Esophagus muscularis mucosa (tissue), 4 donors: Measurements from ENCODE around the gene PTPN12. TPM values are rescaled to one million over a fixed set of nuclear protein-coding genes. Genes with fewer than 3 reads are reported as not detected.

Experiments used
- DNase-seq: peaks from one replicate; pipeline ENCODE4 v3.0.0-alpha.2; 2017; ENCODE audit errors: extremely low spot score
- H3K27ac ChIP-seq, 4 donors: fragments of 200-600 bp; sonication (generic); replicated peaks in 1 of 4; 1 replicate in 3 of 4; 2 replicates in 1 of 4; pipeline ENCODE4 v1.5.1; 2016 to 2019; ENCODE audit warnings: mild to moderate bottlenecking in 1 of 4
- H3K27me3 ChIP-seq, 4 donors: fragments of 200-600 bp; sonication (generic); one replicate each; pipeline versions ENCODE4 v1.5.1 to v1.6.0; 2016 to 2019
- H3K36me3 ChIP-seq, 4 donors: fragments of 200-600 bp; sonication (generic); one replicate each; pipeline ENCODE4 v1.5.1; 2016 to 2019
- H3K4me1 ChIP-seq, 4 donors: fragments of 200-600 bp; sonication (generic); one replicate each; pipeline ENCODE4 v1.5.1; 2016 to 2019
- H3K4me3 ChIP-seq, 4 donors: fragments of 200-600 bp; sonication (generic); 1 replicate in 2 of 4; 2 replicates in 2 of 4; pipeline ENCODE4 v1.5.1; 2016 to 2019; ENCODE audit warnings: mild to moderate bottlenecking in 4 of 4, moderate library complexity in 1 of 4
- H3K9me3 ChIP-seq, 4 donors: fragments of 200-600 bp; sonication (generic); 1 replicate in 3 of 4; 2 replicates in 1 of 4; pipeline ENCODE4 v1.5.1; 2016 to 2019
- EP300 ChIP-seq: sonication (generic); formaldehyde crosslinking; IDR thresholded peaks from one replicate; pipeline ENCODE4 v1.6.1; 2017; ENCODE audit warnings: antibody characterized with exemption
- POLR2A ChIP-seq: fragments of 450-650 bp; IDR thresholded peaks from one replicate; pipeline ENCODE4 v1.6.1; 2017; ENCODE audit warnings: antibody characterized with exemption, moderate library complexity, mild to moderate bottlenecking, low read depth
- POLR2AphosphoS5 ChIP-seq, 2 donors: sonication (generic); formaldehyde crosslinking; IDR thresholded peaks; one replicate each; pipeline ENCODE4 v1.6.1; 2017; ENCODE audit warnings: antibody characterized with exemption in 2 of 2
- WGBS: methylation state at CpG from one replicate; pipeline ENCODE4 v1.1.5; 2018; 5-methylcytosine and 5-hydroxymethylcytosine counted together
- intact Hi-C: fragments of 100-400 bp; cut with DNase I; formaldehyde crosslinking; loops from one replicate; pipeline ENCODE4 v1.15.1; 2023
- total RNA-seq, 4 donors: library from RNA; depleted of rRNA; stranded (reverse); fragments of >200 nt; gene quantifications; one replicate each; pipeline versions ENCODE4 v1.1.0 to v1.2.1, GENCODE V29; 2016
- TF ChIP-seq, protein P1 (sequence below), 3 experiments: fragments of 200-600 bp in 2 of 3; fragments of 450-650 bp in 1 of 3; sonication (generic) in 2 of 3; IDR thresholded peaks; one replicate each; pipeline ENCODE4 v1.5.1; 2017 to 2019; ENCODE audit warnings: antibody characterized with exemption in 3 of 3, mild to moderate bottlenecking in 2 of 3, moderate library complexity in 1 of 3

PTPN12 gene
- total RNA-seq = 100 to 1,000 TPM in 2 of 4 donors, 10 to 100 TPM in 2; 89.1 to 126 (median 98.4) TPM

DNA sequence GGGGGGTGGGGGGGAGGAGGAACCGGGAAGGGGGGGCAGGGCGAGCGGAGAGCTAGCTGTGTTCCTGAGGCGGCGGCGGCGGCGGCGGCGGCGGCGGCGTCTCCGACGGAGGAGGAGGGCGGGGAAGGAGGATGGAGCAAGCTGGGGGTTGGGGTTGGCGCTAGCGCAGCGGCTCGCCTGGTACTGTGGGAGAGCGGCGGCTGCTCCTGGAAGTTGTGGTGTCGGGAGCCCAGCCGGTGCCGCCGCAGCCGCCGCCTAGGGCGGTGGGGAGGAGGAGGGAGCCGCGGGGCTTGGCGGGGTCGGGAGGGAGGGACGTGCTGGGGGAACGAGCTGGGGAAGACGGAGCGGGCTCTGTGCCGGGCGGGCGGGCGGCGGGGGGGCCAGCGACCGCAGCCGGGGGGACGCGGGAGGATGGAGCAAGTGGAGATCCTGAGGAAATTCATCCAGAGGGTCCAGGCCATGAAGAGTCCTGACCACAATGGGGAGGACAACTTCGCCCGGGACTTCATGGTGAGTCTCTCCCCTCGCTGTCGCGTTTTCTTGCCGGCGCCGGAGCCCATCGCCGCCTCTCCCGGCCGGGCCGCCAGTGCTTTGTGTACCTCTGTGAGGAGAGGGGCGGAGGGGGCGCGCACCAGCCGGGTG, at the start of gene PTPN12:
Gene PTPN12, plus strand, starts transcription at position 160 of the 642 bp plus-strand sequence. Its CDS starts 252 bp downstream, at position 412.
- no peaks in the 10 kb centered on the region for H3K36me3 ChIP-seq
- H3K9me3 ChIP-seq = no peaks in the 10 kb centered on the region
- H3K4me3 ChIP-seq = peak within 1 kb of the TSS; percentile 89 to 100 (median 100)
- H3K4me1 ChIP-seq = peaks cover 31 to 42% (median 41%) of the 10 kb centered on the region in 4 donors
- H3K27ac ChIP-seq = peak within 1 kb of the TSS; percentile 95 to 100 (median 98)
- no peaks in the 10 kb centered on the region for H3K27me3 ChIP-seq
- TF ChIP-seq, protein P1, sequence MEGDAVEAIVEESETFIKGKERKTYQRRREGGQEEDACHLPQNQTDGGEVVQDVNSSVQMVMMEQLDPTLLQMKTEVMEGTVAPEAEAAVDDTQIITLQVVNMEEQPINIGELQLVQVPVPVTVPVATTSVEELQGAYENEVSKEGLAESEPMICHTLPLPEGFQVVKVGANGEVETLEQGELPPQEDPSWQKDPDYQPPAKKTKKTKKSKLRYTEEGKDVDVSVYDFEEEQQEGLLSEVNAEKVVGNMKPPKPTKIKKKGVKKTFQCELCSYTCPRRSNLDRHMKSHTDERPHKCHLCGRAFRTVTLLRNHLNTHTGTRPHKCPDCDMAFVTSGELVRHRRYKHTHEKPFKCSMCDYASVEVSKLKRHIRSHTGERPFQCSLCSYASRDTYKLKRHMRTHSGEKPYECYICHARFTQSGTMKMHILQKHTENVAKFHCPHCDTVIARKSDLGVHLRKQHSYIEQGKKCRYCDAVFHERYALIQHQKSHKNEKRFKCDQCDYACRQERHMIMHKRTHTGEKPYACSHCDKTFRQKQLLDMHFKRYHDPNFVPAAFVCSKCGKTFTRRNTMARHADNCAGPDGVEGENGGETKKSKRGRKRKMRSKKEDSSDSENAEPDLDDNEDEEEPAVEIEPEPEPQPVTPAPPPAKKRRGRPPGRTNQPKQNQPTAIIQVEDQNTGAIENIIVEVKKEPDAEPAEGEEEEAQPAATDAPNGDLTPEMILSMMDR (IDR thresholded peaks at IDR 0.05) = no peak
- TF ChIP-seq POLR2A (no peak), POLR2AphosphoS5 (IDR thresholded peaks at IDR 0.05) (no peak), EP300 (no peak)
- peak; percentile 94 for DNase-seq
- intact Hi-C loops = loop anchor here (5.0 to 10.0 kb wide), 3 partner anchors 92 to 340 kb away; partner anchors contain the start of genes FGL2, PHTF2 and TMEM60
- WGBS = 0% methylated on average over 11 of the region's 64 CpGs

DNA sequence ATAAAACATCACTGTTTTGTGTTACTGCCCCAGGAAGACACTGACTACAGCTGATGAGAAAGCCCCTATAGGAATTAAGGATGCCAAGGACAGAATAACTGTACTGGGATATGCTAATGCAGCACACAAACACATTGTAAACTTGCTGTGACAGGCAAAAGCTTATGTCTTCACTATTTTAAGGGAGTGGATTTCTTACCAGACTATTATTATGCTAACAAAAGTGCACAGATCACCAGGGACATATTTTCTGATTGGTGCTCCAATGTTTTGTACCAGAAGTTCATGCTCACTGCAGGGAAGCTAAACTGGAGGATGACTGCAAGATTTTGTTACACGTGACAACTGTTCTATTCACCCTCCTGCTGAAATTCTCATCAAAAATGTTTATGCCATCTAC, 48.1 kb upstream of the PTPN12 start:
- WGBS = 75% methylated on average over 1 of the region's 1 CpG
- Histone ChIP-seq H3K9me3 (no peaks in the 10 kb centered on the region), H3K4me1 (no peaks in the 10 kb centered on the region), H3K36me3 (no peaks in the 10 kb centered on the region), H3K27me3 (no peaks in the 10 kb centered on the region), H3K27ac (no peak overlapping the region), H3K4me3 (no peak overlapping the region)
- DNase-seq = no peak
- intact Hi-C loops = no loop called here
- no peak for TF ChIP-seq POLR2AphosphoS5 (IDR thresholded peaks at IDR 0.05)

DNA sequence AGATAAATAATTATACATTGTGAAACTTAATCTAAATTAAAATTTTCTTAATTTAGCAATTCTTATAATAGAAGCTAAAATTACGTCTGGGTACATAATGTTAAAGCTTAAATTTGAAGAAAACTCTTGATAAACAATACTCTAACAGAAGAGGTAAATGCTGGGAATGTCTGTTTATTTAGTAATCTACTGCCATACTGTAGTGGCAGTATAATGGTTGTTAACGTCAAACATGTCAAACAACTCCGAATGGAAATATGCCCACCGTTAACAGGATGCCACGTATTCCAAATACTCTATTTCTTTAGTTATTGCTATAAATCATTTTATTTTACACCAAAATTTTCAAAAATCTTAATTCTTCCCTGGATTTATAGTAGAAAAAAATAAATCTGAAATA, 40.0 kb upstream of the PTPN12 start:
- 89% methylated on average over 5 of the region's 5 CpGs for WGBS
- no peak for DNase-seq
- Histone ChIP-seq H3K36me3 (no peaks in the 10 kb centered on the region), H3K27me3 (peaks cover 0 to 5% (median 0%) of the 10 kb centered on the region in 4 donors), H3K4me3 (no peak overlapping the region), H3K27ac (no peak overlapping the region), H3K9me3 (no peaks in the 10 kb centered on the region), H3K4me1 (no peaks in the 10 kb centered on the region)
- intact Hi-C loops = no loop called here
- TF ChIP-seq, protein P1 (IDR thresholded peaks at IDR 0.05) = no peak
- no peak for TF ChIP-seq POLR2A
- TF ChIP-seq POLR2AphosphoS5 (IDR thresholded peaks at IDR 0.05) = no peak
- no peak for TF ChIP-seq EP300

DNA sequence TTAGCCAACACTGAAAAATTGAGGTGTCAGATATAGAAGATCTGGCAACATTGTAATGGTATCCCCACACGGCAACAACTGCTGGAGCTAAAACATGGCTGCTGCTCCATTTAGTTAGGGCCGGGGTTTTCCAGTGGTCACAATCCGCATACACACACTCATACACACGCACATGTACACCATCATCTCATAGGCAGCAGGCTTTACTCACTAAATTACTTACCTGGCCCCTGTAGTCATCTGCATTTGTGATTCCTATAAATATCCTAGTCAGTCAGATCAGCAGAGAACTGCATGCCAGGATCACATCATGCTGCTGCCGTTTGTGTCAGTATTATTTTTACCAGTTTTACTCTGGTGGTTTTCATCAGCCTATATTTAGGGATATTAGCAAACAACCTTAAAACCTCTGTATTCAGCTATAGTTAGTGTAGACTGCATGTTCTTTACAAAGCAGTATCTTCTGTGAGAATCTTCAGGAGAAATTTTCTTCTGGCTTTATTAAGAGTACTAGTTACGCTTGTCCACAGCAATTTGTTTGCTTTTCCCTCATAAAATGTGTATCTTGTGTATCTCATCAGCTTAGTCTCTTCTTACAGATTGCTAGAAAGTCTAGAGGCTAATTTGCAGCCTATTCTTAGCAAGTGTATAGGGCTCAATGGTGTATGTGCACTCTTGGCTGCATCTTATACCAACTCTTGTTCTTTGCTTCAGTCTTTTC, 38.3 kb upstream of the PTPN12 start:
- no peak for DNase-seq
- 79% methylated on average over 6 of the region's 6 CpGs for WGBS
- Histone ChIP-seq H3K27ac (no peak overlapping the region), H3K36me3 (no peaks in the 10 kb centered on the region), H3K9me3 (no peaks in the 10 kb centered on the region), H3K4me3 (no peak overlapping the region), H3K27me3 (peaks cover 0 to 5% (median 0%) of the 10 kb centered on the region in 4 donors), H3K4me1 (no peaks in the 10 kb centered on the region)
- TF ChIP-seq, protein P1 (IDR thresholded peaks at IDR 0.05) = no peak
- TF ChIP-seq POLR2AphosphoS5 (IDR thresholded peaks at IDR 0.05) = no peak
- no peak for TF ChIP-seq POLR2A
- TF ChIP-seq EP300 = no peak
- intact Hi-C loops = no loop called here

DNA sequence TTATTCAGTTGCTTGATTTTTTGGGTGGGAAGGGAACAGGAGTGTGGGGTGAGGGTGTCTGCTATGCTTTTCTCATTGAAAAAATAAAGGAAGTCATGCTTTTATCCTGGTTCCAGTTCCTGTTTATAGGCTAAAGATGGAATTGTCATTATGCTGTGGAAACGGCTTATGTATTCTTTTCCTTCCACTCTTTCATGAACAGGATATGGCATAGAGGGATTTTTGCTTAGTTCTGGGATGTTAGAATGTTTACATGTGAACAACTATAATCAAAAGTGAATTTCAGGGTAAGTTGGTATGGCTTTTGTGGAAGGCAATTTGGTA, 35.9 kb upstream of the PTPN12 start:
- TF ChIP-seq EP300 (no peak), POLR2A (no peak), POLR2AphosphoS5 (IDR thresholded peaks at IDR 0.05) (no peak)
- TF ChIP-seq, protein P1 (IDR thresholded peaks at IDR 0.05) = no peak
- DNase-seq = no peak
- intact Hi-C loops = no loop called here
- no peak overlapping the region for H3K4me3 ChIP-seq
- no peaks in the 10 kb centered on the region for H3K27me3 ChIP-seq
- H3K27ac ChIP-seq = no peak overlapping the region
- WGBS = 60% methylated on average over 1 of the region's 1 CpG
- H3K9me3 ChIP-seq = no peaks in the 10 kb centered on the region
- H3K36me3 ChIP-seq = no peaks in the 10 kb centered on the region
- no peaks in the 10 kb centered on the region for H3K4me1 ChIP-seq
